Neural cell (in vitro differentiated cells): ENCODE data around the gene PDIA4. TPM values are rescaled to one million over a fixed set of nuclear protein-coding genes. Genes with fewer than 3 reads are reported as not detected.

Source experiments
- H2AFZ ChIP-seq: fragments of 200-600, 300-800 bp; sonication (generic), shearing (Covaris generic); 2 replicates; pipeline ENCODE4 v1.6.0; 2014; ENCODE audit warnings: low read depth, mild to moderate bottlenecking, antibody characterized with exemption, low read length, moderate library complexity
- H3F3A ChIP-seq: fragments of 200-600 bp; shearing (Covaris generic); 2 replicates; pipeline ENCODE4 v1.6.1; 2016; ENCODE audit warnings: mild to moderate bottlenecking, moderate library complexity, mixed read lengths, antibody characterized with exemption, low read length; ENCODE audit not compliant: insufficient read depth, poor library complexity, severe bottlenecking
- H3K27ac ChIP-seq: fragments of 200-600, 300-800 bp; sonication (generic), shearing (Covaris generic); 2 replicates; pipeline ENCODE4 v1.5.1; 2014; ENCODE audit warnings: mild to moderate bottlenecking, low read length, moderate library complexity
- H3K27me3 ChIP-seq: fragments of 300-800, 200-600 bp; sonication (generic), shearing (Covaris generic); 2 replicates; pipeline ENCODE4 v1.6.0; 2014; ENCODE audit warnings: mild to moderate bottlenecking, low read depth, low read length, moderate library complexity; ENCODE audit not compliant: insufficient read depth
- H3K36me3 ChIP-seq: fragments of 300-800, 200-600 bp; sonication (generic), shearing (Covaris generic); 2 replicates; pipeline ENCODE4 v1.5.1; 2014; ENCODE audit warnings: mild to moderate bottlenecking, antibody characterized with exemption, low read length, moderate library complexity; ENCODE audit not compliant: insufficient read depth
- H3K4me2 ChIP-seq: fragments of 300-800, 200-600 bp; sonication (generic), shearing (Covaris generic); 2 replicates; pipeline ENCODE4 v1.6.0; 2014; ENCODE audit warnings: mild to moderate bottlenecking, low read length
- H3K4me3 ChIP-seq: fragments of 300-800, 200-600 bp; sonication (generic), shearing (Covaris generic); 2 replicates; pipeline ENCODE4 v1.5.1; 2014; ENCODE audit warnings: mild to moderate bottlenecking, low read length, moderate library complexity
- H3K79me2 ChIP-seq: fragments of 200-600 bp; shearing (Covaris generic); replicated peaks from 2 replicates; pipeline ENCODE4 v1.6.0; 2014; ENCODE audit warnings: mild to moderate bottlenecking, low read length, moderate library complexity; ENCODE audit not compliant: insufficient read depth
- H3K9ac ChIP-seq: fragments of 300-800, 200-600 bp; sonication (generic), shearing (Covaris generic); 2 replicates; pipeline ENCODE4 v1.6.1; 2016; ENCODE audit warnings: mild to moderate bottlenecking, low read length, mixed read lengths
- H3K9me2 ChIP-seq: fragments of 200-600 bp; shearing (Covaris generic); 2 replicates; pipeline ENCODE4 v1.6.1; 2016; ENCODE audit warnings: mild to moderate bottlenecking, low read length, mixed read lengths; ENCODE audit not compliant: insufficient read depth
- H3K9me3 ChIP-seq: fragments of 200-600, 300-800 bp; sonication (generic), shearing (Covaris generic); 2 replicates; pipeline ENCODE4 v1.6.1; 2016; ENCODE audit warnings: mild to moderate bottlenecking, mixed run types, low read length, moderate library complexity, mixed read lengths
- H4K20me1 ChIP-seq: fragments of 200-600 bp; shearing (Covaris generic); 2 replicates; pipeline ENCODE4 v1.6.1; 2016; ENCODE audit warnings: mild to moderate bottlenecking, mixed run types; ENCODE audit not compliant: insufficient read depth
- CTCF ChIP-seq: fragments of 450-650 bp; IDR thresholded peaks from 2 replicates; pipeline ENCODE4 v1.5.1; 2014; ENCODE audit warnings: antibody characterized with exemption, mild to moderate bottlenecking, moderate library complexity; ENCODE audit not compliant: poor library complexity, severe bottlenecking
- EP300 ChIP-seq: fragments of 450-650 bp; conservative IDR thresholded peaks from 2 replicates; pipeline ENCODE4 v1.6.1; 2014; ENCODE audit warnings: antibody characterized with exemption, mild to moderate bottlenecking, moderate library complexity; ENCODE audit not compliant: poor library complexity, severe bottlenecking
- EZH2 ChIP-seq: fragments of 200-600, 300-800 bp; shearing (Covaris generic), sonication (generic); IDR thresholded peaks from 2 replicates; pipeline ENCODE4 v1.6.1; 2014; ENCODE audit warnings: antibody characterized with exemption, low read length, borderline replicate concordance, mild to moderate bottlenecking; ENCODE audit not compliant: insufficient read depth, poor library complexity, severe bottlenecking
- MXI1 ChIP-seq: fragments of 450-650 bp; conservative IDR thresholded peaks from 2 replicates; pipeline ENCODE4 v1.6.1; 2014; ENCODE audit warnings: antibody characterized with exemption, mild to moderate bottlenecking; ENCODE audit not compliant: poor library complexity, severe bottlenecking
- POLR2AphosphoS5 ChIP-seq: IDR thresholded peaks from 2 replicates; pipeline ENCODE4 v1.6.1; 2012
- RAD21 ChIP-seq: fragments of 450-650 bp; conservative IDR thresholded peaks from 2 replicates; pipeline ENCODE4 v1.6.1; 2014; ENCODE audit warnings: antibody characterized with exemption, mild to moderate bottlenecking, moderate library complexity
- REST ChIP-seq: IDR thresholded peaks from 2 replicates; pipeline ENCODE4 v1.6.1; 2012; ENCODE audit warnings: borderline replicate concordance
- SMC3 ChIP-seq: fragments of 450-650 bp; conservative IDR thresholded peaks from 2 replicates; pipeline ENCODE4 v1.6.1; 2014; ENCODE audit warnings: antibody characterized with exemption, mild to moderate bottlenecking, moderate library complexity; ENCODE audit not compliant: poor library complexity
- TAF1 ChIP-seq: IDR thresholded peaks from 2 replicates; pipeline ENCODE4 v1.6.1; 2012; ENCODE audit warnings: low read depth
- polyA plus RNA-seq: library from polyadenylated mRNA; depleted of rRNA; stranded (reverse); fragments of >200 nt; gene quantifications from 2 replicates; pipeline ENCODE4 v1.2.3, GENCODE V29; 2014

The PDIA4 gene
- polyA plus RNA-seq, 1 donor from 2014 or later, result 41.8 TPM

GRCh38 chr7:148987751-148988512, 40.4 kb downstream of the PDIA4 start:
- H4K20me1 ChIP-seq, result no peaks in the 10 kb centered on the region
- peaks cover 14% of the 10 kb centered on the region for H3F3A ChIP-seq
- H3K79me2 ChIP-seq, result no peaks in the 10 kb centered on the region
- H3K9ac ChIP-seq, result peak overlapping the region; percentile 79
- H3K4me2 ChIP-seq, result peak overlapping the region; percentile 78
- TF ChIP-seq CTCF (no peak), REST (peak; percentile 51), MXI1 (peak; percentile 60)
- no peaks in the 10 kb centered on the region for H3K9me2 ChIP-seq
- H3K4me3 ChIP-seq, result peak overlapping the region; percentile 74
- H3K27me3 ChIP-seq, result no peaks in the 10 kb centered on the region
- no peaks in the 10 kb centered on the region for H3K36me3 ChIP-seq
- H3K27ac ChIP-seq, result peak overlapping the region; percentile 95
- H2AFZ ChIP-seq, result peak overlapping the region; percentile 80
- H3K9me3 ChIP-seq, result no peaks in the 10 kb centered on the region

- no peaks in the 10 kb centered on the region for H3K9me3 ChIP-seq
- H3K4me3 ChIP-seq, result peak overlapping the region; percentile 74
- H3K27ac ChIP-seq, result peak overlapping the region; percentile 95
- H3K9me2 ChIP-seq, result no peaks in the 10 kb centered on the region
- H4K20me1 ChIP-seq, result no peaks in the 10 kb centered on the region
- H3K4me2 ChIP-seq, result peak overlapping the region; percentile 78
- peak overlapping the region; percentile 79 for H3K9ac ChIP-seq
- H3K27me3 ChIP-seq, result no peaks in the 10 kb centered on the region
- no peaks in the 10 kb centered on the region for H3K79me2 ChIP-seq
- peaks cover 14% of the 10 kb centered on the region for H3F3A ChIP-seq
- TF ChIP-seq CTCF (no peak), EP300 (peak; percentile 26), EZH2 (no peak), RAD21 (no peak), POLR2AphosphoS5 (peak; percentile 81), REST (peak; percentile 77), TAF1 (no peak), SMC3 (no peak)
- no peaks in the 10 kb centered on the region for H3K36me3 ChIP-seq
- peak overlapping the region; percentile 80 for H2AFZ ChIP-seq
Observed at GRCh38 chr7:148987010-148987750, 41.1 kb downstream of the PDIA4 start.
